Parathyroid adenoma (tissue), 2 donors: ENCODE results near the gene BMP6.

Source experiments
- H2AFZ ChIP-seq: fragments of 300-600 bp; sonication (generic); one replicate; pipeline ENCODE4 v1.7.0; 2017; ENCODE audit warnings: antibody characterized with exemption, mild to moderate bottlenecking
- H3K27ac ChIP-seq: fragments of 300-600 bp; sonication (generic); one replicate; pipeline ENCODE4 v1.7.0; 2017
- H3K27me3 ChIP-seq: fragments of 300-600 bp; sonication (generic); one replicate; pipeline ENCODE4 v1.7.0; 2017; ENCODE audit warnings: low read length; ENCODE audit not compliant: control insufficient read depth, insufficient read depth
- H3K36me3 ChIP-seq: fragments of 300-600 bp; sonication (generic); one replicate; pipeline ENCODE4 v1.7.0; 2017; ENCODE audit warnings: low read length; ENCODE audit not compliant: control insufficient read depth, insufficient read depth
- H3K4me1 ChIP-seq: fragments of 300-600 bp; sonication (generic); one replicate; pipeline ENCODE4 v1.7.0; 2017; ENCODE audit warnings: control low read depth
- H3K4me2 ChIP-seq: fragments of 300-600 bp; sonication (generic); one replicate; pipeline ENCODE4 v1.7.0; 2017; ENCODE audit warnings: low read length
- H3K4me3 ChIP-seq: fragments of 300-600 bp; sonication (generic); one replicate; pipeline ENCODE4 v1.7.0; 2017; ENCODE audit warnings: low read depth, low read length
- H3K79me2 ChIP-seq: fragments of 300-600 bp; sonication (generic); one replicate; pipeline ENCODE4 v1.7.0; 2017; ENCODE audit warnings: control low read depth
- H3K9ac ChIP-seq: fragments of 300-600 bp; sonication (generic); one replicate; pipeline ENCODE4 v1.7.0; 2017; ENCODE audit warnings: mild to moderate bottlenecking
- H3K9me3 ChIP-seq: fragments of 300-600 bp; sonication (generic); one replicate; pipeline ENCODE4 v1.7.0; 2017; ENCODE audit warnings: low read length; ENCODE audit not compliant: control insufficient read depth
- CTCF ChIP-seq: fragments of 300-600 bp; sonication (generic); IDR thresholded peaks from one replicate; pipeline ENCODE4 v1.7.0; 2017; ENCODE audit warnings: antibody characterized with exemption, mild to moderate bottlenecking
- donor health status: primary hyperparathyroidism.

BMP6 gene

GRCh38 chr6:7747901-7748504 lies 22.1 kb downstream of the BMP6 start:
- no peak overlapping the region for H3K9ac ChIP-seq
- H3K4me1 ChIP-seq, result no peaks in the 10 kb centered on the region
- H3K4me2 ChIP-seq, result no peak overlapping the region
- no peaks in the 10 kb centered on the region for H3K36me3 ChIP-seq
- TF ChIP-seq CTCF, result no peak
- no peak overlapping the region for H3K4me3 ChIP-seq
- no peaks in the 10 kb centered on the region for H3K79me2 ChIP-seq
- H2AFZ ChIP-seq, result no peak overlapping the region
- H3K27me3 ChIP-seq, result no peaks in the 10 kb centered on the region
- no peak overlapping the region for H3K27ac ChIP-seq
- H3K9me3 ChIP-seq, result no peaks in the 10 kb centered on the region

- no peak overlapping the region for H3K9ac ChIP-seq
- no peak overlapping the region for H3K4me3 ChIP-seq
- no peak overlapping the region for H3K27ac ChIP-seq
- no peaks in the 10 kb centered on the region for H3K79me2 ChIP-seq
- H3K9me3 ChIP-seq, result no peaks in the 10 kb centered on the region
- no peak overlapping the region for H2AFZ ChIP-seq
- no peaks in the 10 kb centered on the region for H3K27me3 ChIP-seq
- no peak overlapping the region for H3K4me2 ChIP-seq
- no peaks in the 10 kb centered on the region for H3K4me1 ChIP-seq
- no peak for TF ChIP-seq CTCF
- H3K36me3 ChIP-seq, result no peaks in the 10 kb centered on the region
Observed at GRCh38 chr6:7749478-7749877, 23.6 kb downstream of the BMP6 start.

- TF ChIP-seq CTCF, result no peak
- H3K9ac ChIP-seq, result no peak overlapping the region
Observed at GRCh38 chr6:7750197-7750596, 24.3 kb downstream of the BMP6 start.

GRCh38 chr6:7758456-7758855 lies 32.6 kb downstream of the BMP6 start:
- Histone ChIP-seq H3K9ac (no peak overlapping the region), H3K4me2 (no peak overlapping the region), H3K27ac (no peak overlapping the region)

More at GRCh38 chr6:7750197-7750596, 24.3 kb downstream of the BMP6 start:
- H2AFZ ChIP-seq, result no peak overlapping the region
- no peaks in the 10 kb centered on the region for H3K4me1 ChIP-seq
- no peaks in the 10 kb centered on the region for H3K36me3 ChIP-seq
- H3K4me2 ChIP-seq, result no peak overlapping the region
- no peaks in the 10 kb centered on the region for H3K9me3 ChIP-seq
- H3K27ac ChIP-seq, result no peak overlapping the region
- no peaks in the 10 kb centered on the region for H3K27me3 ChIP-seq
- H3K4me3 ChIP-seq, result no peak overlapping the region
- H3K79me2 ChIP-seq, result no peaks in the 10 kb centered on the region

More at GRCh38 chr6:7758456-7758855, 32.6 kb downstream of the BMP6 start:
- no peaks in the 10 kb centered on the region for H3K9me3 ChIP-seq
- H3K4me1 ChIP-seq, result no peaks in the 10 kb centered on the region
- H2AFZ ChIP-seq, result no peak overlapping the region
- H3K4me3 ChIP-seq, result no peak overlapping the region
- TF ChIP-seq CTCF, result no peak
- H3K79me2 ChIP-seq, result no peaks in the 10 kb centered on the region
- H3K36me3 ChIP-seq, result no peaks in the 10 kb centered on the region
- no peaks in the 10 kb centered on the region for H3K27me3 ChIP-seq
